GM18870 (cell line): ENCODE measurements around the gene DLG2.
A peak's percentile ranks its signal among the peaks of the same experiment; 100 is the strongest.

Experiments
- ATAC-seq: cut with Tn5 transposase; IDR thresholded peaks from one replicate; pipeline ENCODE4 v1.9.1; 2021; ENCODE audit warnings: moderate library complexity; ENCODE audit not compliant: unreplicated experiment

DLG2 gene

DNA sequence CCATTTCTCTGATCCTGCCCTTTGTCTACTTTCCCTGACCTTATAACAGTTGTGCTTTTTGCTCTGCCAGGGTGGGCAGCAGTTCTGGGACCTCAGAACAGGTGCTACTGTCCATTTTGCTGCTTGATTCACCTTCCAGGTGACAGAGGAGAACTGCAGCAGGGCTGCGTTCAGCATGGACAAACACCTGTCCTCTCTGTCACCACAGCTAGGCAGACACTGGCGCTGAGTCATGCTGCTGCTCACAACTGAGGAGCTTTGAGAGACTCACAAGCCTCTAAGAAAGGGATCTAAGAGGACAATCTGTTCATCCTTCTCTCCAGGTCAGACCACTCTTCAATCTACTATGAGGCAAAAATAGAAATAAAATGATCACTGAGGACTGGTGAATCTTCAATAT, 1196.5 kb downstream of the DLG2 start:
- no peak for ATAC-seq

DNA sequence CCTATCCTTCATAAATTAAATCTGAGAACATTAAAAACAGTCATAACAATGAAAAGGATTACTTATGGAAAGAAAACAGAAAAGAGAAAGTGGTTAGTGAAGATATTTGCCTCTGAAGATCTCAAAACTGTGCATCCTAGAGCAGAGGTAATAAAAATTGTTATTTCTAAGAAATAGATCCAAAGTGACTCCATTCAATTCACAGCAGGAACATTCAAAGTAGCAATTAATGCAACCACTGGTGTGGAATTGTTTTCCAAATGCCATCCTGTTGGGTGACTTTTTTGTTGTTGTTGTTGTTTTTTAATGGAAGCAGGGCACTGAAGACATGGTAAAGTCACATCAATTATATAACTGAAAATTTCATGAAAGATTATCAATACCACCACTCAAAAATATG, 1201.5 kb downstream of the DLG2 start:
- no peak for ATAC-seq

DNA sequence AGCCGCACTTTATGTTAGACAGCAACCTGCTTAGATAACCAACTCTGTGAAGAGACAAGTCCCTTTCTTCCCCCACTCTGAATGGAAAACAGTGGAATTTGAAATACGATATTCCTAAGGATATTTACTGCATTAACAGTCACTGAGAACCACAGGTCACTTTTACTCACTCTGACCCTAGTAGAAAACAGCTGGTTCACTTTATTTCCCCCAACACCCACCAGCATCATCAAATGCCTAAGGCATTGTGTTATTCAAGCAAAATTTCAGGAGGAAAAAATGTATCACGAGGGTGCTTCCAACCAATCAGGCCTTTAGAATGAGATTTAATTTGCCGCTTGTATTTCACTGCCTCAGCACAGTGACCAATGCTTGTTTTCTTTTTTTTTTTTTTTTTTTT, 1206.9 kb downstream of the DLG2 start:
- ATAC-seq: no peak

DNA sequence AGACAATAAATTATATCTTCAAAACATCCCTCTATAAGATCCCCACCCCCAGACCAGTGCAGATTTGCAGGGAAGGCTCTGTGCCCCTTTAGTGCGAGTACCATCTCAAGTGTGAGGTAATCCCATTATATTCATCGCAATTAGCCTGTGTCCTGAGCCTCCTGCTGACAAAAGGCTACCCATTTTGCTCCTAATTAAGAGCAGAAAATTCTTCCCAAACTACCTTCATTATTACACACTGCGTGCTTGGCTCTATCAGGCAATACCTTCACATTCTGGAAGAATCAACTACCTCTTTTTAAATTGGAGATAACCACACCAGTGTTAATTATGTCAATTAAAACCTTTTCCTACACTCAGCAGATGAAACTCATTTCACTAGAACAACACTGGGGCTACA, 1207.5 kb downstream of the DLG2 start:
- ATAC-seq: no peak

DNA sequence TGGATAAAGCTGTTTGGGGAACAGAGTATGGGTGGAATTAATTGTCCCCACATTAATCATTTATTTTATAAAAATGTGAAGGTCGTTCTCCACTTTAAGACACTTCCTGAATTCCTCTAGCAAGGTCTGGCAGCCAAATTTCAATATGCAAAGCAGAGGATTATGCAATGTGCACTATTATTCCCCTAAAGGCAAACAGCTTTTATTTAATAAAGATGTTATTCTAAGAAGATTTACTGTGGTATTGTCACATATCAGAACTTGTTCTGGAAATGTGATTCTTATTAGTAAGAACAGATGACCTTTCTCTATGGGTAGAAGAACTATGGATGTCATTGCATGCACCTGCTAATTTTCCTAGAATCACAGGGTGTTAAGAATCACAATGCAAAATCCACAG, 1212.2 kb downstream of the DLG2 start:
- no peak for ATAC-seq

DNA sequence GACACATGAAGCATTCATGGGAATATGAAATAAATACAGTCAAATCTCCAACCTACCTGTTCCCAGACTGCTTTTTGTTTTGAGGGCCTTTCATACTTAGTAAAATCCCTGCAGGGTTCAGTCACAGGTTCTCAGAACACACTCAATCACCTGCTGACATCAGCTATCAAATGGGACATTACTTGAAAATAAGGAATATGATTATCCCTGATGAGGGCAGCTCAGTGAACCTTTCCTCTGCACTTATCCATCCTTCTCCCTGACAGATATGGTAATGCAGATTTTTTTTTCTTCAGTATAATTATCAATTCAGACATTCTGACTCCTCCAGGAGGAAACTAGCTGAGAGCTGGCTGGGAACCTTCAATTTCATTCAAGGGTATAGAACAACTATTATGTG, 1213.6 kb downstream of the DLG2 start:
- ATAC-seq: no peak

DNA sequence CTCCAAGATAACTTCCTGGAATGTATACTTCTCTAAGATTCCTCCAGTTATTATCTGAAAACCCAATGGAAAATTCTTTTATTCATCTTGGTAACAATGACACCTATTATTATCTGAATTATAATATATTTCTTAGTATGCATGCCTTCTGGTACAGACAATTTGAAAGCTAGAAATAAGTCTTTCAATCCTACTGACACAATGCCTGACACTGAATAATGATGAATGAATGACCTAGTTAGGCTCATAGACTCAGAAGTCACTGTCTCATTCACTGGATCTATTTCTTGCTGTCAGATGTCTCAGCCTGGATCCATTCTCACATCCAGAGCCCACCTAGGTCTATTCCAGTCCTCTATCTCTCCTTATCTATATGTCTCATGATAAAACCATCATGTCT, 1214.3 kb downstream of the DLG2 start:
- ATAC-seq: no peak

DNA sequence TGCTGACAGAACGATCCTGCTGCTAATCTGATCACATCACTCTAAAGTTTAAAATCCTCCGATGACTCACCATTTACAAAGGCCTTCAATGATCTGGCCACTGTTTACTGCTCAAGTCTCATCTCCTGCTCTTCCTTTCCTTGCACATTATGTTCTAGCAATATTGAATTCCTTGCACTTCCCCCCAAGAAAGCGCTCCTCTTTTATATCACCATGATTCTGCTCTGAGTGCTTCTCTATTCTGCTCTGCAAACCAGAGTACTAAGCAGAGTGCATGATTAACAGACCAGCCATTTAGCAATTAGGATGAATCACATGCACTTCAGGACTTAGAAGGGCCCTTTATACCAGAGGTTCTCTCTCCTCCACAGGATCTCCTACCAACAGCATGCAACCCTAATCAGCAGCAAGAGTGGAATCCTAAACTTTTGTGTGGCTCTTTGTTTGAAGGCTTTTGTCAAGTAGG, 1218.2 kb downstream of the DLG2 start:
- no peak for ATAC-seq

DNA sequence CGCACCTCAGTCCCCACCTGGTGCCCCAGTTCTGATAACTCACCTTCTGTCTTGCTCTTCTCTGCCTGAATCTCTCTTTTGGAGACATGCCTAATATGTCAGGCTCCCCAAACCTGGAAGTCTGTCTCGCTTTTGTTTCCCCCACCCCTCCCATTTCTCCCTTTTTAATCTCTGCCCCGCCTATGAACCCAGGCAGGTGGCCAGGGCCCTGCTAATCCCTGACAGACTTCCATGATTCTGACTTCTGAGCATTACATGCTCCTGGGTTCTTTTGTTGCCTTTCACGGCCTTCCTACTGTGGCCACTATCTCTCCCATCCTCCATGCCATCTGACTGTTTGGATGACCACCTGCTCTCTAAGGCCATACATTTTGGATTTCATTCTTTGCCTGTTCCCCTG, 1220.1 kb downstream of the DLG2 start:
- ATAC-seq: no peak

DNA sequence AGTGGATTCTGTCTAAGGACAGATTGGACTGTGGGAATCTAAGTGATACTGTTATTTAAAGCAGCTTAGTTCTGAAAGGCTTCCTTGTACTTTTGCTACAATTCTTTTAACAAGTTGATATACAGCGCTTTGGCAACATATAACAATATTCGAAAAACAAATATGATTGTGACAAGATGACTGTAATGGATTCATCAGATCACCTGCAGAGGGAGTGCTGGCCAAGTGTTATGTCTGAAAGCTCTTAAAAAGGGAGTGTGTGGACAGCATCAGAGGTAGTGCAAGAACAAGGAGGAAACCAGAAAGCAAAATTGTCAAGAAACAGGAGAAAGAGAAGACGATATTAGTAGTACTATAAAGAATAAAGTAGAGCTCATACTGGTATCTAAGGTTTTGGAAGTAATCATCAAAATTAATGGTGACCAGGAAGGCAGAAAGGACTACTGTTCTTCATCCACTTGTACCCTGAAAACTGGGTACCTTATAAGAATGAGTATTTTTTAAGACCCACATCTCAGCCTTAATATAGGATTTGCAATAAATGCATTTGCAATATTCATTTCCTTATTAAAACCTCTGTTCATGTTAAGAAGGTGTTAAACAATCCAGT, 1229.0 kb downstream of the DLG2 start:
- no peak for ATAC-seq

DNA sequence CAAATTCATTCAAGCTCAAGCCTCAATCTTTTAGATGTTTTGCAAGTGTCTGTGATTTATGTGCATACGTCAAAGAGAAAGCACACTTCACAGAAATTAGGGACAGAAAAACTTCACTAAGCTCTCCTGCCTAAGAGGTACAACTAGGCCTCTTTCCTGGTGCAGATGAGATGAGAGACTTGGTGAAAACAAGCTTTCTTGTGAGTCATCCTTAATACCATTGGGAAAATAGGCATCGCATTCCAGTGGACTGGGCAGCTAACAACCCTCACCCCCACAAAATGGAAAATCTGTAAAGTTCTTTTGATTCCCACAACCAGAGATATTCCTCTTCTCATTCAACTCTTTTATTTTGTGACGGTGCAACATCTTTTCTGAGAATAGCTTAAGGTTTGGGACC, 1230.6 kb downstream of the DLG2 start:
- no peak for ATAC-seq

DNA sequence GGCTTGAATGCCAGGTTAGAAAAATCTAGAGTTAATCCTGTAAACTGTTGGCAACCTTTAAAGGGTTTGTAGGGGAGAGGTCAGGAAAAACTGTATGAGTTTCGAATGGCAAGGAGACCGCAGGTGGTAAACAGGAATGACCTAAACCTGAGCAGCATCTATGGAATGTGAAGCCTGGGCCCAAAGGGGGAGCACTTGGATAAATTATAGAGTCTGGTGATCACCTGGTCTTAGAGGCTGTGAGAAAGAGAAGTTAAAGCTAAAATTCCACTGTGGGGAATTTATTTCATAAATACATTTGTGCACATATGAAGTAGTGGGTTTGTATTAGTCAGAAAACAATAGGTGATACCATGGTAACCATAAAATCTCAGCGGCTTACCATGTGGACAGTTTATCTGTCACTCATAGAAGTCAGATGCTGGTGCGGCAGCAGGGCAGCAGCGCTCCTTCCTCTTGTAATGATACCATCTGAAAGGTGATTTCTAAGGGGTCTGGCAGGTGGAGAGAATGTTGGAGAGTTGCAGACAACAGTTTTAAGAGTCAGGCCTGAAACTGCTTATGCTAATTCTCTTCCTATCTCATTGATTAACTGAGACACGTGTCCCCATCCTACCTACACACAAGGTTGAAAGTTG, 1236.6 kb downstream of the DLG2 start:
- no peak for ATAC-seq

DNA sequence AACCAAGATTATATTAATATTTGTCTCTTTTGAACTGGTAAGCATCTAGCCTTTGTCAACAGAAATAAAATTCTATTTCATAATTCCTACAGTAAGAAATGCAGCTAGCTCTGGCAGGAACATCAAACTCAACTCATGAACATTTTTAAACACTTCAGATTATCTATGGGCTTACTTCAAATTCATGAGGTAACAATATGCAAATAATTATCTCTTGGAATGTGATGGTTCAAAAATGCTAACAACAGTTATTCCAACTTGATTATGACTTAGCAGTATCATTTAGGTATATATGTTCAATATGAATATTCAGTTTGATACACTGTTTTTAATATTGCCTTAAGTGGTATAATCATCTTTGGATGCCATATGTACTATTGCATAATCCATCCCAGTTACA, 1237.4 kb downstream of the DLG2 start:
- ATAC-seq: no peak

DNA sequence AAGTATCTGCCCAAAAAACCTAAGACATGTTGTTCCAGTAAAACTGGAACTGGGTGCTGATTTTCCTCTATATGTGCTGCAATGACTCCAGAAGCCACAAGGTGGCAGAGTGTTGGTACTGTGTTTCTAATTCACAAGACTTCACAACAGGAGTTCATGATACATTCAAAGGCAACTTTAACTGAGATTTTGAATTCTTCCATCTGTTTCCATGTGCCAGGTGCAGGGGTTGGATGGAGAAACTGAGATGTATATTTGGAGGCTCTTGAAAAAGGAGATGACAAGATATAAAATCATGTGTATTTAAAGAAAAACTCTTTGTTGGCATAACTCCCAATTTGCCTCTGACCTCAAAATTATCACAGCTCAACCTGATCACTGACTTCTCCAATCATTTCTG, 1242.4 kb downstream of the DLG2 start:
- ATAC-seq: peak; percentile 88

DNA sequence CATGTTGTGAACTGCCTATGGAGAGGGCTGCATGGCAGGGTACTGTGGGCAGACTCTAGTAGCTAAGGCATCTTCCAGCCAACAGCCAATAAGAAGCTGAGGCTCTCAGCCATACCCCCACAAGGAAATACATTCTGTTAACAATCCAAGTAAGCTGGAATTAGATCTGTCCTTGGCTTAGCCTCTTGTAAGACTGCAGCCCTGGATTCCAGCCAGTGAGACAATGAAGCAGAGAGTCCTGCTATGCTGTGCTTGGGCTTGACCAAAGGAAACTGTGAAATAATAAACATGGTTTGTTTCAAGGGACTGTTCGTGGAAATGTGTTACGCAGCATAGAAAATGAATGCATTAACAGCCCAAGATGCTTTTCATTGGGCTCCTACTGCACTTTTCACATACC, 1243.6 kb downstream of the DLG2 start:
- no peak for ATAC-seq

DNA sequence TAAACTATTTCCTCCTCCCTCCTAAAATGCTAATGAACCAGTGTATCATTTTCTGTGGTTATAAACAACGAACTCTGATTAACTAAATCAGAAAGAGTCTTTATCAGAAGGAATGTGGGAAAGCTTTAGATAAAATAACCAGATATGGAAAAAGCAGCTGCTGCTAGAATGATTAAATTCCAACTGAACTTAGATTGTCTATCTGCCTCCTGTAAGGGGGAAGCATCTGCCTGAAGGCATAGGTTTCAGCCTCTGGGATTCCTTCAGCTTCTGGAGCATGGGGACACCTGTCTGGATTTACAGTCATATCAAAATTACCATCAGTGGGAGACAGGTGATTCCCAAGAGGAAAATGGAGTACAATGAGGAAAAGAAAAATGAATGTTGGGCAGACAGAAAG, 1245.5 kb downstream of the DLG2 start:
- ATAC-seq: no peak

DNA sequence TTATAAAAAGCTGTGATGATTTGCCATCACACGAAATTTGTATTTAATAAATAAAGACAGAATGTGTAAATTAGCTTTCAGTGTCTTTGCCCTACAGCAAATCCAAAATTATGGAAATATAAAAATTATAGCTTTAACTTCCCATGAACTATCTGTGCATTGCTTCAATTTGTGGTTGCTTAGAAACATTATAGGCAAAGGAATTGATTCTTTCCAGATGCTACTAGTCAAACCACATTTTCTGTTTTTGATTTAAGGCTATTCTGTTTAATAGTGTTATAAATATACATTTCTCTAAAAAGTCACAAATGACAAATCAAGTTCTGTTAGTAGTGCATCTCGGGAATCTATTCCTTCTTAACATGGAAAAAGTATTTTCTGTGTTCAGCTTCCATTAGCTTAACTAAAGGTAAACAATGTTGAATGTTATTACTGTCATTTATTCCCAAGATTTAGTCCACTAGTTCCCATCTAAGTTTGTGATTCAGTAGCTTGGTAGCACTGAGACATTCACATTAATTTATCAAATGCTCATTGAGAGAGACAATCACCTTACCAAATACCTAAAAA, 1254.7 kb downstream of the DLG2 start:
- no peak for ATAC-seq

DNA sequence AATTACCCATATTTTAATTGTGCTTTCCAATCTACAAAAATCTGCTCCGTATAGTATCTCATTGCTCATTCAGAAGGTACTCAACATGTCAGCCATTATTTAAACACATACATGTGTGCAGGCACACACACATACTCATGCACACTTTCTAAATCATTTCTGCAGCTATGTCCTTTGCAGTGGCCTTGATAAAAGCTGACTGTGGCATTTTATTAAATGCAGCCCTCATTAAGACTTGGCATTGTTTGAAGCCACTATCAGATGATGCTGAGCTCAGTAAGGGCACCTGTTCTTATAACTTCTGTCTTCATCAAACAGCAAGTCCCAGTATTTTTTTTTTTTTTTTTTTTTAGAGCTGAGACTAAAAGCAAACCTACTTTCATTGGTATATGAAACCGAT, 1269.1 kb downstream of the DLG2 start:
- ATAC-seq: no peak

DNA sequence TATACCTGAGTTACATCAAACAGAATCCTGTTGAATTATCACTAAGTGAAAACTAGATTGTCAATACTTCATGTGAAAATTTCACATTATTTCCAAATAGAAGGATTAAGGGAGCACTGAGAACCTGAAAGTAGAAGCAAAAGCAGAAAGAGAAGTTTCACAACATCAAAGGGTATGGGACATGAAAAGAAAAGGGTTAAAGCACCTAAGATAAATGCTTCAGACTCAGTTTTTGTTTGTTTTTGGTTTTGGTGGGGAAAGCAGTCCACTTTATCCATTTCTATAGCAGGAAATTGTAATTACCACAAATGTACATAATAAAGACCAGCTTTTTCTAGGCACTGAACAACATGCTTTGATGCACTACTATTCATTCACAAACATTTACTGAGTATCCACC, 1271.2 kb downstream of the DLG2 start:
- ATAC-seq: no peak

DNA sequence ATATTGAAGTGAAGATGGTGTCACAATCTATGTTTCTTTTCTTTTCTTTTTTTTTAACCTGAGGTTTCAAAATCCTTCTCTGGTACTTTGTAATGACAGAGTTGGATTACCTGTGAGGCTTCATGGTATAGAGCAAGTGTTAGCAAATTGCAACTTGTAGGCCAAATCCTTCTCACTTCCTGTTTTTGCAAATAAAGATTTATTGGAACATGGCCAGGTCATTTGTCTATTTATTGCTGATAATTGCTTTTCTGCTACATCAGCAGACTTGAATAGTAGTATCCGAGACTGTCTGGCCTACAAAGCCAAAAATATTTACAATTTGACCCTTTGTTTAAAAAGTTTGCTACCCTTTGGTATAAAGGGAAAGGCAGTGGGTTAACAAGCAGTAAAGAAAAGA, 1281.5 kb downstream of the DLG2 start:
- no peak for ATAC-seq

DNA sequence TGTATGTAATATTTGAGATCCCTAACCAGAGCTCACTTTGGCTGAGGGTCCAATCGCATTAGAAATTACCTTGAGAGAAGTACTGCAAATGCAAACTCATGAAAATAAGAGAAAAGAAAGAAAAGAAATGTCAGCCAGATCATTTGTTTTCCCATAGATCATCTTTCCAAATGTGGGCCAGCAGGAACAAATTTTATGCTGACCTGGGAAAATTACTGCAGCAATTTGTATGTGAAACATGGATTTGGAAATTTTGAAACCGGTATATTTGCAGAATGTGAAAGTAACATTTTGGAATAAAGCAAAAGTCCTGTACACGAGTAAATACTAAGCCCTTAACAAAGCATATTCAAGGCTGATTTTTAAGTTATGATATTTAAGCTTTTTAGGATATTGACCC, 1282.1 kb downstream of the DLG2 start:
- no peak for ATAC-seq

DNA sequence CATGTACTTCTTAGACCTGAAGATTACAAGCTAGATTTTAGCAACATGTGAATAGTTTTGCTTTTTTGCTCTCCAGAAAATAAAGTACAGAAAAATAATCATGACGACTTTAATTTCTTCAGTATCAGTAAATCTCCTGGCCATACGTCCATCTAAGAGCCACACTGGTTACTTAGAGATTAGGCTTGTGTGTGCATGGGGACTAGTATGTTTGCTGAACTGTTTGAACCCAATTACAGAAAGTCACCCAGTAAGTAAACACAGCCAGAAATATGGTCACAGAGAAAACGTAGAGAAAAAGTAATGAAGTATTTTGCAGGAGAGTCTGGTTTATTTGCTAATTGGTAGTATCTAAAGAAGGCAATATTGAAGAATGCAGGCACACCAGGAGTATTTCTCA, 1287.3 kb downstream of the DLG2 start:
- no peak for ATAC-seq

DNA sequence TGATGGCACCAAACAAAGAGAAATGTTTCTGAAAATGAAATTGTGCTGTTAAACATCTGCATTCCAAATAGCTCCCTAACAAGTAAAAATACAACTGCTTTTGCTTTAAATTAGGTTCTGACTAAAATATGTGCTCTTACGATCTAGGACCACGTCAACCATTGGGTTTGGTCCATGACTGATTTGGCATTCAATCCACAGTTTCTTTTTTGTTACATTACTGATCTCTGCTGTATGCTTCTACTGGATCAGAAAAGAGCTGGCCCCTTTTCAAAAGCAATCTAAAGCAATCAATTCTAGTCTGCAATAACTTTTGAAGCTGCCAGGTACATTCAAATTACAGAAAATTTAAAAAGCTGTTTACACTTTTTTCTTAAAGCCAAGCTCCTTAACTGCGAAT, 1293.9 kb downstream of the DLG2 start:
- ATAC-seq: no peak
